T-helper 1 cell treated with Interleukin-12 subunit alpha and Interleukin-12 subunit beta and Interleukin-4 antibody, amounts not matched to agents 30 ng/mL and 1 ng/mL, for 36 hours (primary cell): Measurements from ENCODE around the gene SHANK2. TPM values are rescaled to one million over a fixed set of nuclear protein-coding genes. Genes with fewer than 3 reads are reported as not detected.

Source experiments
- intact Hi-C: fragments of 100-400 bp; cut with micrococcal nuclease; formaldehyde crosslinking; loops from one replicate; pipeline ENCODE4 v1.15.1; 2024
- total RNA-seq: library from RNA; stranded (reverse); gene quantifications from 2 replicates; pipeline ENCODE4 v1.2.3, GENCODE V29; 2022

The SHANK2 gene
- total RNA-seq, 1 donor from 2014 or later = not detected

DNA sequence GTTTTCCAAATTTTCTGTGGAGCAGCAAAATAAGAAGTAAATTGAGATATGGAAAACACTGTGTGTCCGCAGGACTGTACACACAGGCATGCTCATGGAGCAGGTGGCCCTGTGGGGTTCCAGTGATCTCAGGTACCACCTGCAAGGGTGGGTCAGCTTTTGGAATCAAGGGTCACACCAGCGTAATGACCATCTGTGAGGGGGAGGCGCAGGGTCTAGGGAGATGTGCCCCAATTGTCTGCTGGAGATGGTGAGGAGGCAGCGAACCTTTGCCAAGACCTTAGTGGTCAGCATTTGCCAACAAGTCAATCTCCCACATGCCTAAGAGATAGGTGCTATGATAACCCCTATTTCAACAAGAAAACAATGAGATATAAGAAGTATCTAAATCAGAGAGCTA is 49.4 kb downstream of the SHANK2 start:
- intact Hi-C loops = no loop called here

- intact Hi-C loops = no loop called here
These were observed 49.8 kb downstream of the SHANK2 start for GRCh38 chr11:71202598-71202944.

Other genes with a start within 250 kb of the SHANK2 start
- gene DHCR7, start 195.8 kb upstream of the SHANK2 start, total RNA-seq = 63.9 and 64.5 TPM in 2 replicates
- gene NADSYN1, start 200.6 kb upstream of the SHANK2 start, total RNA-seq = 120 and 125 TPM in 2 replicates